COLO829 (cell line): ENCODE data around the gene CDYL2.
"Not testable (repeated sequence)": the region's sequence is repeated elsewhere in the genome, so short reads cannot be mapped to it uniquely, and the experiment has no call there.

Experiments
- DNase-seq: peaks from one replicate; pipeline ENCODE4 v3.0.0; 2012; ENCODE audit warnings: low spot score

Gene CDYL2

GRCh38 chr16:80743772-80744171, 60.6 kb downstream of the CDYL2 start:
- no peak for DNase-seq

DNA sequence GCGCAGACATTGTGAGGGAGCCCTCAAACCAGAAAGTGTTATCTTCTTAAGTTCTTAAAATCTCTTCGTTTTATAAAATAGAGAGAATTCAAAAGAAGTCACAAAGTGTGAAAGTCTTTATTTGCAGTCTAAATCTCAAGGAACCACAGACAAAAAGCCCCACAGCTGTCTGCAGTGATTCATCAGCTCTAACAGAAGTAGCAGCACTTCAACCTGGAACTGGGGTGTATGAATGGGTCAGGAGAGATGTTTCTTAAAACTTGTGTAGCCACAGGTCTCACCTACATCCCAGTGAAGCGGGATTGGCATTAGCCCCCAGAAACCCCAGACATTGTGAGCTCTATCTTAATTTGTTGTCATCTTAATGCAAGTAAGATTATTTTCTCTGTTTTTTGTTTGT, 61.1 kb downstream of the CDYL2 start:
- DNase-seq, result no peak

- no peak for DNase-seq
Observed at GRCh38 chr16:80742331-80742730, 62.1 kb downstream of the CDYL2 start.

GRCh38 chr16:80741724-80742123, 62.7 kb downstream of the CDYL2 start:
- DNase-seq, result no peak

- DNase-seq, result no peak
Observed at GRCh38 chr16:80739523-80739922, 64.9 kb downstream of the CDYL2 start.

- DNase-seq, result no peak
Observed at GRCh38 chr16:80738521-80738920, 65.9 kb downstream of the CDYL2 start.

DNA sequence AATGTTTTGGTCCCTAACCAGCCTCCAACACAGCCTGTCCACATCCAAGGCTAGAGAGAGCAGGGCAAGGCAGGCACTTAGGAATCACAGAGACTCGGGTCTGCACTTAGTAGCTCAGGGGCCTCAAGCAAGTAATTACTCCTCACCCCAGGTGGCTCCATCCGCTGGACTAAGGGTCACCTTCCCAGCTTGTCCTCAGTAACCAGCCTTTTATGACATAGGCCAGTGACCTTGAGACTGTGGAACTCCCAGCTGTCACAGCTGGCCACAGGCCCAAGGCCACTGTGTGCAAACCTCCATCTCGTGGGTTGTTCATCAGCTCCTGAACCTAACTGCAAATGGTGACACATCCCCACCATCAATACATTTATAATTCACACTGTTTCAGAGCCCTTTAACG, 68.6 kb downstream of the CDYL2 start:
- no peak for DNase-seq

DNA sequence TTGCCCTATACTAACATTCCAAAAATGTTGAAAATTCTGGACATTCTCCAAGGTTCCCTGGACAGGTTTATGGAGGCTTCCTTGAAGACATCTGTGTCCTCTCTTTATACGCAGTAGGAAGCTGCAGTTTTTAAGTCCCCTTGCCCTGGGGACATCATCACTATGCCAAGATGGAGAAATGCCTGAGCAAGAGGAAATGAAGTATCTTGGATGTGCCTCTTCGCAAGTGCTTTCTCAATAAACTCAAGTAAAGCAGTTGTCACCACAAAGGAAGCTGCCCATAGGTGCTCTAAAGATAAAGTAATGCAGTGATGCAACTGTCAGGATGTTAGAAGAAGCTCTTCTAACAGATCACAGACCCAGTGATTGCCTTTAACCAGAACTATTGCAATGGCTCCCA, 71.0 kb downstream of the CDYL2 start:
- DNase-seq, result no peak

DNA sequence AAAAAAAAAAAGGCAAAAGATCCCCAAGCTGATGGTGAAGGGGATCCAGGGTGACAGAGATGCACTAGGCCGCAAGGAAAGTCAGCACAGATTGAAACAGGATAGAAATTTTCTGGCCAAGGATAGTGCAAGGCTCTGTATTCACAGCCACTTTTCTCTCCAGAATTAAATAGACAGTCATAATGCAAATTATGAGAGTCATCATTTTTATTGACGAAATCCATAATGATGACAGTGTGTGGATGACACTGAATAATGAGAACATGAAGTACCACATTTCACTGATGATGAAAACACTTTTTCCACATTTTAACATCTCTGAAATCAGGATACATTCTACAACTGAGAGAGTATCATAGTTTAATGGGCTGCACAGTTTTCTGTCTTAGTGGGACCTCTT, 72.5 kb downstream of the CDYL2 start:
- DNase-seq, result no peak

DNA sequence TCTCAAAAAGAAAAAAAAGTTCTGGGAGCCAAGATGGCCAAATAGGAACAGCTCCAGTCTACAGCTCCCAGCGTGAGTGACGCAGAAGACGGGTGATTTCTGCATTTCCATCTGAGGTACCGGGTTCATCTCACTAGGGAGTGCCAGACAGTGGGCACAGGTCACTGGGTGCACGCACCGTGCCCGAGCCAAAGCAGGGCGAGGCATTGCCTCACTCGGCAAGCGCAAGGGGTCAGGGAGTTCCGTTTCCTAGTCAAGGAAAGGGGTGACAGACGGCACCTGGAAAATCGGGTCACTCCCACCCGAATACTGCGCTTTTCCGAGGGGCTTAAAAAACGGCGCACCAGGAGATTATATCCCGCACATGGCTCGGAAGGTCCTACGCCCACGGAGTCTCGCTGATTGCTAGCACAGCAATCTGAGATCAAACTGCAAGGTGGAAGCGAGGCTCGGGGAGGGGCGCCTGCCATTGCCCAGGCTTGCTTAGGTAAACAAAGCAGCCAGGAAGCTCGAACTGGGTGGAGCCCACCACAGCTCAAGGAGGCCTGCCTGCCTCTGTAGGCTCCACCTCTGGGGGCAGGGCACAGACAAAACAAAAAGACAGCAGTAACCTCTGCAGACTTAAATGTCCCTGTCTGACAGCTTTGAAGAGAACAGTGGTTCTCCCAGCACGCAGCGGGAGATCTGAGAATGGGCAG, 77.2 kb downstream of the CDYL2 start:
- not testable (repeated sequence) for DNase-seq

DNA sequence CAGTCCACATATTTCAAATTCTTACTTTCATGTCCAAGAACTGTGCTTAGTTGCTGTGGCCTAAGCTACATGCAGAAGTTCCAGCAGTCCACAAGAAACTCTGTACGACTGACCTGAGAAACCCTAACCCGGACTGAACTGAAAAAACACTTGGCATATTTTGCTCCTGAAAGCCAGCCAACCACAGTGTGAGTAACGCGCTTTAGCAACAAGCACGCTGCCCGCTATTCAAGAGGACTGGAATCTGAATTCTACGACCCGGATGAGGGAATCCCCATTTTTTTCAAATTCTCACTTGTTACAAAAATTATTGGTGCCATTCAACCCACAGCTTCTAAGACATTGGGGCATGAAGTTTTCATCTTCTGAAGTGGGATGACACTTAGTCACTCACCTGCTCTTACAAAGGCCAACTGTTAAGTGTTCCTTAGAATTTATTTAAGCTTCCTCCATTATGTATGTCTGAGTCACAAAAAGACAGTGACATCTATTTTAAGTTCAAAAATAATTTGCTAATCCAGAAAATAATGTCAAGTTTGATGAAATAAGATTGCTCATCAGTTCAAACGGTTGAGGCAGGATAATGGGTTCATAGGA, 78.7 kb downstream of the CDYL2 start:
- no peak for DNase-seq

DNA sequence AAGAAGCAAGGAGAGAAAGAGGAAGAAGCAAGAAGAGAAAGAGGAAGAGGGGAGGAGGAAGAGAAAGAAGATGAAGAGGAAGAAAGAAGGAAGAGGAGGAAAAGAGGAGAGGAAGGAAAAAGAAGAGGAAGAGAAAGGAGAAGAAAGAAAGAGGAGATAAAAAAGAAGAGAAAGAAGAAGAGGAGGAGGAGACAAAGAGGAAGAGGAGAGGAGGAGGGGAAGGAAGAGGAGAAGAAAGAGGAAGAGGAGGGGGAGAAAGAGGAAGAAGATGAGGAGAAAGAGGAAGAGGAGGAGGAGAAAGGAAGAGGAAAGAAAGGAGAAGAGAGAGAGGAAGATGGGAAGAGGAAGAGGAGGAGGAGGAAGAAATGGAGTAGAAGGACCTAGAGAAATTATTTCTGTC, 80.4 kb downstream of the CDYL2 start:
- no peak for DNase-seq

DNA sequence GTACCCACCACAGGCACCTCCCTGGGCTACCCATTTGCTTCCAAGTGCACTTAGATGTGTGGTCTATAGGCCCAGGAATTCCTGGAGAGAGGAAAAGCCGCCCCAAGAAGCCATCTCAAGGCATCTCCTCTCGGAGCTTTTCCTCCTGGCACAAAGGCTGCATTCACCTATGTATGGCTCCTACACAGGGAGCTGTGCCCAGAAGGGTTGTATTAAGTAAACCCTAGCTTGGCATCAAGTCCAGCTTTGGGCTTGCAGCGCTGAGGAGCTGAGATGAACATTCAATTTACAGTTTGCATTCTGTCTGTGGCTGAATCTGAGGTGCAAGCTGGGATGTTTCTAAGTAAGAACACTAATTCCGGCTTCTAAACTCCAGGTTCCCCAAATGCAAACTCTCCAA, 81.3 kb downstream of the CDYL2 start:
- no peak for DNase-seq

GRCh38 chr16:80720804-80721371, 83.5 kb downstream of the CDYL2 start:
- DNase-seq, result no peak

- DNase-seq, result no peak
Observed at GRCh38 chr16:80719573-80719972, 84.8 kb downstream of the CDYL2 start.

- no peak for DNase-seq
Observed at GRCh38 chr16:80718480-80719220, 85.7 kb downstream of the CDYL2 start.

- DNase-seq, result no peak
Observed at GRCh38 chr16:80717611-80718010, 86.8 kb downstream of the CDYL2 start.

DNA sequence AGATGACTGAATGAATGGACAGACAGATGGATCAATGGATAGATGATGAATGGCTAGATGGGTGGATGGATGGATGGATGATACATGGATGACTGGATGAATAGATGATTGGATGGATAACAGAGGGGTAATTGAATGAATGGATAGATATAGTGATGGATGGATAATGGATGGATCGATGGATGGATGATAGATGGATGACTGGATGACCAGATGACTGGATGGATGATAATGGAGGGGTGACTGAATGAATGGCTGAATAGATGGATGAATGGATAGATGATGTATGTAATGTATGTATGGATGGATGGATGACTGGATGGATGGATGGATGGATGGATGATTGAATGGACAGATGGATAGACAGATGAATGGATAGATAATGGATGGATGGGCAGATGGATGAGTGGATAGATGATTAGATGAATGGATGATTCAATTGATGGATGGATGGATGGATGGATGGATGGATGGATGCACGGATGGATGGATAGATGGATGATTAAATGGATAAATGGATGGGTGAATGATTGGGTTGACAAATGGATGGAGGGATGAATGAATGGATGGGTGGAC, 87.7 kb downstream of the CDYL2 start:
- DNase-seq, result no peak

DNA sequence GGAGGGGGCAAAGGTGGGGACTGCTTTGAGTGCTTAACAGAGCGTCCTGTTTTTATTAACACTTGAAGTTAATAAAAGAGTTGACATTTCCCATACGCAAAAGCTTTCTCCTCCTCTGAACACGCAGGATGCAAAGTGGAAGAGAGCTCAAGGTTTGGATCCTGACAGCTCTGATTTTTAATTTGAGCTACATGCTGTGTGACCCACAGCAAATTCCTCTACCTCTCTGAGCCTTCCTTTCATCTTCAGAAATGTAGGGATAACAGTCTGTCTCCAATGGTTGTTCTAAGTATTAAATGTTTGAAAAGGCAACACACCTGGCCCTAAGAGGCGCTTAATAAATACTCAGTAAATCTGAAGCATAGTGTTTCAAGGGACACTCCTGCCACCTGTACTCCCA, 93.0 kb downstream of the CDYL2 start:
- DNase-seq, result no peak

DNA sequence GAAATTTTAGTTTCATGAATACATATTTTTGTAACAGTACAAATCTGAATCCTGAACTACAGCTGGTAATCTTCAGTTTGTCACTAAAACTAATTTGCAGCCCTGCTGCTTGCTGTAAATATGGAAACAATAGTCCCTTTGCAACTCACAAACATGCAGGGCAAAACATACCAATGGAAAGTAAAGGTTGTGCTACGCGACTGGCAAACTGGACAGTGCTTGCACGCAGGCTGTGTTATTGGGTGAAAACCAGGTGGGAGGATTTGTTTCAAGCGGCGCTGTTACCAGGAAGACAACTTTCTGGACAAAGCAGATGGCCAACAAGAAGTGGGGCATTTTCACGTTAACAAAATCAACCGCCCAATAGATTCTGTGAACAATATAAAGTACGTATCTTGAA, 93.5 kb downstream of the CDYL2 start:
- DNase-seq, result no peak

GRCh38 chr16:80708823-80709222, 95.6 kb downstream of the CDYL2 start:
- no peak for DNase-seq

DNA sequence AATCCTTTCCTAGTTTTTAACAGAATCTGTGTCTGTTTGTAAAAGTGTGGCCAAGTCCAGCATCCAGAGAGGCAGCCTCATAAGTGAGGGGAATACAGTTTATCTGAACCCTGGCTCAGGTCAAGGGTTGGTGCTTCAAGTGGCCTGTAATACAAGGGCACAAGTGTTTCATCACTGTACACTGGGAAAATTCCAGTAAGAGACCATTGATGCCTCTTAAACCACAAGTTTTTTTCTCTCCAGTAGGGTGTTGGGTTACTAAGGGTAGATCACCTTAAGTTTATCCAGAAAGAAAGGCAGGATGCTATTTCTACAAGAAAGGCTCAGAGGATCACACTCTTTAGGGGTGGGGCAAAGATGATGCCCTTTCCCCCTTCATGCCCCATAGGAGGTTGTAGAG, 96.7 kb downstream of the CDYL2 start:
- no peak for DNase-seq

- no peak for DNase-seq
Observed at GRCh38 chr16:80705596-80705995, 98.8 kb downstream of the CDYL2 start.
